Measurements from ENCODE around the gene EIF3C.
"Not testable (repeated sequence)": the region's sequence is repeated elsewhere in the genome, so short reads cannot be mapped to it uniquely, and the experiment has no call there.

The EIF3C gene

GRCh38 chr16:28704246-28704645 is 7.0 kb upstream of the EIF3C start:
- not testable (repeated sequence) for H3K9me3 ChIP-seq (ENCODE audit: insufficient read depth, low read length); DNase-seq (ENCODE audit: low read depth, low spot score); H3K4me3 ChIP-seq (ENCODE audit: insufficient read length, low read depth); H3K4me1 ChIP-seq (ENCODE audit: insufficient read depth, insufficient read length); H3K36me3 ChIP-seq (ENCODE audit: insufficient read depth, insufficient read length, low read length); H3K9ac ChIP-seq (ENCODE audit: insufficient read length, low read depth); H3K27me3 ChIP-seq (ENCODE audit: insufficient read depth, insufficient read length)

- not testable (repeated sequence) for H3K9me3 ChIP-seq (ENCODE audit: insufficient read depth, low read length); H3K4me3 ChIP-seq (ENCODE audit: insufficient read length, low read depth); H3K27me3 ChIP-seq (ENCODE audit: insufficient read depth, insufficient read length); H3K9ac ChIP-seq (ENCODE audit: insufficient read length, low read depth); DNase-seq (ENCODE audit: low read depth, low spot score); H3K36me3 ChIP-seq (ENCODE audit: insufficient read depth, insufficient read length, low read length); H3K4me1 ChIP-seq (ENCODE audit: insufficient read depth, insufficient read length)
Observed at GRCh38 chr16:28722852-28723650, 11.8 kb downstream of the EIF3C start.

- not testable (repeated sequence) for H3K27me3 ChIP-seq (ENCODE audit: insufficient read depth, insufficient read length); H3K36me3 ChIP-seq (ENCODE audit: insufficient read depth, insufficient read length, low read length); H3K9me3 ChIP-seq (ENCODE audit: insufficient read depth, low read length); H3K9ac ChIP-seq (ENCODE audit: insufficient read length, low read depth); H3K4me1 ChIP-seq (ENCODE audit: insufficient read depth, insufficient read length); DNase-seq (ENCODE audit: low read depth, low spot score); H3K4me3 ChIP-seq (ENCODE audit: insufficient read length, low read depth)
Observed at GRCh38 chr16:28731253-28731652, 20.0 kb downstream of the EIF3C start.

- DNase-seq (ENCODE audit: low read depth, low spot score); H3K9ac ChIP-seq (ENCODE audit: insufficient read length, low read depth); H3K36me3 ChIP-seq (ENCODE audit: insufficient read depth, insufficient read length, low read length); H3K4me1 ChIP-seq (ENCODE audit: insufficient read depth, insufficient read length); H3K9me3 ChIP-seq (ENCODE audit: insufficient read depth, low read length); H3K27me3 ChIP-seq (ENCODE audit: insufficient read depth, insufficient read length); H3K4me3 ChIP-seq (ENCODE audit: insufficient read length, low read depth): not testable (repeated sequence)
Observed at GRCh38 chr16:28732455-28733124, 21.3 kb downstream of the EIF3C start.

GRCh38 chr16:28739787-28740186 is 28.5 kb downstream of the EIF3C start:
- not testable (repeated sequence) for H3K9me3 ChIP-seq (ENCODE audit: insufficient read depth, low read length)

GRCh38 chr16:28740631-28741030 is 29.4 kb downstream of the EIF3C start:
- not testable (repeated sequence) for H3K4me3 ChIP-seq (ENCODE audit: insufficient read length, low read depth)

More at GRCh38 chr16:28739787-28740186, 28.5 kb downstream of the EIF3C start:
- DNase-seq (ENCODE audit: low read depth, low spot score); H3K4me1 ChIP-seq (ENCODE audit: insufficient read depth, insufficient read length); H3K4me3 ChIP-seq (ENCODE audit: insufficient read length, low read depth); H3K27me3 ChIP-seq (ENCODE audit: insufficient read depth, insufficient read length); H3K9ac ChIP-seq (ENCODE audit: insufficient read length, low read depth); H3K36me3 ChIP-seq (ENCODE audit: insufficient read depth, insufficient read length, low read length): not testable (repeated sequence)

GRCh38 chr16:28741295-28741694 is 30.0 kb downstream of the EIF3C start:
- H3K4me3 ChIP-seq (ENCODE audit: insufficient read length, low read depth); H3K9ac ChIP-seq (ENCODE audit: insufficient read length, low read depth); H3K9me3 ChIP-seq (ENCODE audit: insufficient read depth, low read length); H3K36me3 ChIP-seq (ENCODE audit: insufficient read depth, insufficient read length, low read length); H3K27me3 ChIP-seq (ENCODE audit: insufficient read depth, insufficient read length); DNase-seq (ENCODE audit: low read depth, low spot score); H3K4me1 ChIP-seq (ENCODE audit: insufficient read depth, insufficient read length): not testable (repeated sequence)

More at GRCh38 chr16:28740631-28741030, 29.4 kb downstream of the EIF3C start:
- not testable (repeated sequence) for H3K36me3 ChIP-seq (ENCODE audit: insufficient read depth, insufficient read length, low read length); DNase-seq (ENCODE audit: low read depth, low spot score); H3K4me1 ChIP-seq (ENCODE audit: insufficient read depth, insufficient read length); H3K27me3 ChIP-seq (ENCODE audit: insufficient read depth, insufficient read length); H3K9me3 ChIP-seq (ENCODE audit: insufficient read depth, low read length); H3K9ac ChIP-seq (ENCODE audit: insufficient read length, low read depth)

GRCh38 chr16:28746618-28747350 is 35.5 kb downstream of the EIF3C start:
- H3K9ac ChIP-seq (ENCODE audit: insufficient read length, low read depth); H3K4me1 ChIP-seq (ENCODE audit: insufficient read depth, insufficient read length); H3K4me3 ChIP-seq (ENCODE audit: insufficient read length, low read depth); H3K27me3 ChIP-seq (ENCODE audit: insufficient read depth, insufficient read length); H3K36me3 ChIP-seq (ENCODE audit: insufficient read depth, insufficient read length, low read length); DNase-seq (ENCODE audit: low read depth, low spot score); H3K9me3 ChIP-seq (ENCODE audit: insufficient read depth, low read length): not testable (repeated sequence)

GRCh38 chr16:28749997-28750465 is 38.8 kb downstream of the EIF3C start:
- H3K4me3 ChIP-seq (ENCODE audit: insufficient read length, low read depth); H3K4me1 ChIP-seq (ENCODE audit: insufficient read depth, insufficient read length); H3K9me3 ChIP-seq (ENCODE audit: insufficient read depth, low read length); H3K27me3 ChIP-seq (ENCODE audit: insufficient read depth, insufficient read length); H3K9ac ChIP-seq (ENCODE audit: insufficient read length, low read depth); DNase-seq (ENCODE audit: low read depth, low spot score); H3K36me3 ChIP-seq (ENCODE audit: insufficient read depth, insufficient read length, low read length): not testable (repeated sequence)

GRCh38 chr16:28750469-28751067 is 39.3 kb downstream of the EIF3C start:
- H3K36me3 ChIP-seq (ENCODE audit: insufficient read depth, insufficient read length, low read length); H3K9ac ChIP-seq (ENCODE audit: insufficient read length, low read depth); H3K9me3 ChIP-seq (ENCODE audit: insufficient read depth, low read length); H3K27me3 ChIP-seq (ENCODE audit: insufficient read depth, insufficient read length); H3K4me3 ChIP-seq (ENCODE audit: insufficient read length, low read depth); H3K4me1 ChIP-seq (ENCODE audit: insufficient read depth, insufficient read length); DNase-seq (ENCODE audit: low read depth, low spot score): not testable (repeated sequence)

GRCh38 chr16:28751487-28751886 is 40.2 kb downstream of the EIF3C start, which contains the start of gene NPIPB9:
Gene NPIPB9 (plus strand): TSS chr16:28751787.
- H3K4me1 ChIP-seq (ENCODE audit: insufficient read depth, insufficient read length); H3K9me3 ChIP-seq (ENCODE audit: insufficient read depth, low read length); DNase-seq (ENCODE audit: low read depth, low spot score); H3K27me3 ChIP-seq (ENCODE audit: insufficient read depth, insufficient read length); H3K36me3 ChIP-seq (ENCODE audit: insufficient read depth, insufficient read length, low read length); H3K9ac ChIP-seq (ENCODE audit: insufficient read length, low read depth); H3K4me3 ChIP-seq (ENCODE audit: insufficient read length, low read depth): not testable (repeated sequence)

Measured in NT2/D1 (cell line).